Measurements from ENCODE around the gene RPS6KA5.
"Not testable (repeated sequence)": the region's sequence is repeated elsewhere in the genome, so short reads cannot be mapped to it uniquely, and the experiment has no call there.

RPS6KA5 gene

GRCh38 chr14:90981636-90982035 lies 78.8 kb downstream of the RPS6KA5 start:
- no peak for FAIRE-seq

GRCh38 chr14:90980636-90981035 lies 79.8 kb downstream of the RPS6KA5 start:
- FAIRE-seq, result not testable (repeated sequence)

- no peak for FAIRE-seq
Measured at GRCh38 chr14:90979515-90979914, 80.9 kb downstream of the RPS6KA5 start.

GRCh38 chr14:90976101-90976500 lies 84.3 kb downstream of the RPS6KA5 start:
- FAIRE-seq, result no peak

- no peak for FAIRE-seq
Measured at GRCh38 chr14:90971687-90972086, 88.8 kb downstream of the RPS6KA5 start.

- no peak for FAIRE-seq
Measured at GRCh38 chr14:90970167-90970600, 90.3 kb downstream of the RPS6KA5 start.

GRCh38 chr14:90969531-90970166 lies 90.8 kb downstream of the RPS6KA5 start:
- no peak for FAIRE-seq

GRCh38 chr14:90968025-90968424 lies 92.4 kb downstream of the RPS6KA5 start:
- no peak for FAIRE-seq

- no peak for FAIRE-seq
Measured at GRCh38 chr14:90966493-90966892, 93.9 kb downstream of the RPS6KA5 start.

GRCh38 chr14:90965765-90966164 lies 94.7 kb downstream of the RPS6KA5 start:
- FAIRE-seq, result no peak

- no peak for FAIRE-seq
Measured at GRCh38 chr14:90963343-90963742, 97.1 kb downstream of the RPS6KA5 start.

GRCh38 chr14:90962505-90963109 lies 97.8 kb downstream of the RPS6KA5 start:
- no peak for FAIRE-seq

GRCh38 chr14:90960818-90961217 lies 99.6 kb downstream of the RPS6KA5 start:
- no peak for FAIRE-seq

GRCh38 chr14:90959344-90959743 lies 101.1 kb downstream of the RPS6KA5 start:
- FAIRE-seq, result no peak

GRCh38 chr14:90956273-90956672 lies 104.2 kb downstream of the RPS6KA5 start:
- no peak for FAIRE-seq

GRCh38 chr14:90953643-90954042 lies 106.8 kb downstream of the RPS6KA5 start:
- FAIRE-seq, result not testable (repeated sequence)

- no peak for FAIRE-seq
Measured at GRCh38 chr14:90943367-90943766, 117.1 kb downstream of the RPS6KA5 start.

- FAIRE-seq, result no peak
Measured at GRCh38 chr14:90942511-90942910, 117.9 kb downstream of the RPS6KA5 start.

GRCh38 chr14:90941706-90942105 lies 118.7 kb downstream of the RPS6KA5 start:
- no peak for FAIRE-seq

GRCh38 chr14:90940318-90940962 lies 120.0 kb downstream of the RPS6KA5 start:
- no peak for FAIRE-seq

- not testable (repeated sequence) for FAIRE-seq
Measured at GRCh38 chr14:90939252-90939795, 121.1 kb downstream of the RPS6KA5 start.

- no peak for FAIRE-seq
Measured at GRCh38 chr14:90938615-90939014, 121.8 kb downstream of the RPS6KA5 start.

GRCh38 chr14:90936757-90937440 lies 123.5 kb downstream of the RPS6KA5 start:
- no peak for FAIRE-seq
